H1 (cell line): ENCODE results near the gene IL37. TPM values are rescaled to one million over a fixed set of nuclear protein-coding genes. Genes with fewer than 3 reads are reported as not detected.

Experiments
- CBX5 ChIP-seq: fragments of 300-800, 300-1000 bp; sonication (generic); IDR thresholded peaks from 2 replicates; pipeline ENCODE4 v1.7.1; 2016; ENCODE audit warnings: antibody characterized with exemption, low read length, low read depth
- GABPA ChIP-seq: IDR thresholded peaks from 2 replicates; pipeline ENCODE4 v1.6.1; 2011; ENCODE audit warnings: mild to moderate bottlenecking, low read length, moderate library complexity, borderline replicate concordance; ENCODE audit not compliant: insufficient read depth
- POLR2AphosphoS5 ChIP-seq: IDR thresholded peaks from 2 replicates; pipeline ENCODE4 v1.6.1; 2011; ENCODE audit warnings: low read depth, low read length
- polyA plus RNA-seq, 7 experiments: library from polyadenylated mRNA; depleted of rRNA in 3 of 7; stranded (reverse) in 5 of 7; unstranded in 2 of 7; fragments of >200 nt in 5 of 7; fragments of 200-250 nt in 2 of 7; gene quantifications; 1 replicate in 5 of 7; 2 replicates in 1 of 7; 4 replicates in 1 of 7; pipeline versions ENCODE4 v1.2.1 to v1.2.3, GENCODE V29; 2011 to 2013; ENCODE audit warnings: missing spikeins in 2 of 7, mixed read lengths in 2 of 7
- total RNA-seq: library from RNA; stranded (reverse); fragmentation: NEBNext Ultra II Directional; extraction: Animal tissue kit (Norgen Biotek cat#: 25700); gene quantifications from 2 replicates; pipeline ENCODE4 v1.2.1, GENCODE V29; 2021

IL37 gene
- total and polyA plus RNA-seq, 2 of the 8 experiments (the other 6 are each of a cell fraction or from before 2014, with no cell fraction given) = 0.18 TPM; not detected in 1

GRCh38 chr2:112910865-112911264 is at the start of gene IL37 (continued):
- TF ChIP-seq POLR2AphosphoS5 (no peak), GABPA (no peak), CBX5 (no peak)
